Keratinocyte (primary cell): ENCODE data around the gene BTG3. TPM values are rescaled to one million over a fixed set of nuclear protein-coding genes. Genes with fewer than 3 reads are reported as not detected.

Experiments used
- DNase-seq: peaks from one replicate; pipeline ENCODE4 v3.0.0-alpha.2; 2011; ENCODE audit warnings: low read depth, missing footprints, low spot score
- FAIRE-seq: peaks from 2 replicates; lab custom pipeline; 2011; peaks lifted over from hg19 to GRCh38; lab: Jason Lieb, UNC
- H2AFZ ChIP-seq: 2 replicates; pipeline ENCODE4 v1.6.0; 2012; ENCODE audit warnings: low read length, control low read depth, inconsistent platforms; ENCODE audit not compliant: control insufficient read depth
- H3K27ac ChIP-seq: 2 replicates; pipeline ENCODE4 v1.5.1; 2011; ENCODE audit warnings: low read length; ENCODE audit not compliant: control insufficient read depth, insufficient read depth
- H3K27me3 ChIP-seq: 3 replicates; pipeline ENCODE4 v1.6.0; 2011; ENCODE audit warnings: low read length; ENCODE audit not compliant: control insufficient read depth, insufficient read depth; ENCODE audit errors: extremely low read depth
- H3K36me3 ChIP-seq, 2 experiments: 2 replicates in 1 of 2; 3 replicates in 1 of 2; pipeline ENCODE4 v1.5.1; 2011; ENCODE audit warnings: low read length in 2 of 2, mild to moderate bottlenecking in 1 of 2; ENCODE audit not compliant: control insufficient read depth in 2 of 2, insufficient read depth in 2 of 2; ENCODE audit errors: extremely low read depth in 1 of 2
- H3K4me1 ChIP-seq: 3 replicates; pipeline ENCODE4 v1.5.1; 2011; ENCODE audit warnings: low read length; ENCODE audit not compliant: control insufficient read depth, insufficient read depth; ENCODE audit errors: extremely low read depth
- H3K4me2 ChIP-seq: 3 replicates; pipeline ENCODE4 v1.6.0; 2011; ENCODE audit warnings: low read depth, low read length; ENCODE audit not compliant: control insufficient read depth, insufficient read depth; ENCODE audit errors: extremely low read depth
- H3K4me3 ChIP-seq, 3 experiments: fragments of 200-600 bp in 1 of 3; sonication (generic) in 1 of 3; 2 replicates in 2 of 3; 3 replicates in 1 of 3; pipeline ENCODE4 v1.5.1; 2011 to 2016; ENCODE audit warnings: low read length in 3 of 3, mild to moderate bottlenecking in 3 of 3, control low read depth in 2 of 3, inconsistent platforms in 1 of 3, low read depth in 1 of 3, mixed read lengths in 1 of 3, mixed run types in 1 of 3, moderate library complexity in 1 of 3; ENCODE audit not compliant: control insufficient read depth in 2 of 3, insufficient read depth in 2 of 3; ENCODE audit errors: extremely low read depth in 1 of 3
- H3K79me2 ChIP-seq: 2 replicates; pipeline ENCODE4 v1.6.0; 2012; ENCODE audit warnings: low read length; ENCODE audit not compliant: control insufficient read depth, insufficient read depth
- H3K9ac ChIP-seq: 3 replicates; pipeline ENCODE4 v1.6.0; 2011; ENCODE audit warnings: low read length; ENCODE audit not compliant: control insufficient read depth, insufficient read depth; ENCODE audit errors: extremely low read depth
- H3K9me1 ChIP-seq: 3 replicates; pipeline ENCODE4 v1.6.0; 2011; ENCODE audit warnings: low read length; ENCODE audit not compliant: control insufficient read depth, insufficient read depth; ENCODE audit errors: extremely low read depth
- H3K9me3 ChIP-seq: 2 replicates; pipeline ENCODE4 v1.5.1; 2012; ENCODE audit warnings: low read depth, low read length; ENCODE audit not compliant: control insufficient read depth
- H4K20me1 ChIP-seq: 3 replicates; pipeline ENCODE4 v1.6.0; 2011; ENCODE audit warnings: low read length; ENCODE audit not compliant: control insufficient read depth, insufficient read depth; ENCODE audit errors: extremely low read depth
- EZH2 ChIP-seq: IDR thresholded peaks from one replicate; pipeline ENCODE4 v1.6.1; 2012; ENCODE audit warnings: inconsistent platforms, mild to moderate bottlenecking, low read length, moderate library complexity
- dilution Hi-C: fragments of 300-500 bp; cut with MboI; formaldehyde crosslinking; loops from one replicate; pipeline ENCODE4 v1.7.0; 2020; ENCODE audit warnings: low sequenced_read_pairs; ENCODE audit not compliant: extremely low pct_ligation_motif_present
- polyA plus RNA-seq, 5 experiments: library from polyadenylated mRNA; depleted of rRNA in 3 of 5; stranded (reverse) in 3 of 5; stranded (forward) in 1 of 5; unstranded in 1 of 5; fragments of >200 nt; gene quantifications; 1 replicate in 1 of 5; 2 replicates in 3 of 5; 3 replicates in 1 of 5; pipeline versions ENCODE4 v1.2.1 to v1.2.3, GENCODE V29; 2011 to 2012; ENCODE audit warnings: missing spikeins in 2 of 5, low read depth in 1 of 5, low replicate concordance in 1 of 5
- TF ChIP-seq, protein P1 (sequence below), 3 experiments: IDR thresholded peaks in 1 of 3; conservative IDR thresholded peaks in 1 of 3; optimal IDR thresholded peaks in 1 of 3; 2 replicates in 2 of 3; 3 replicates in 1 of 3; pipeline versions ENCODE3 to v1.5.1; 2011; ENCODE audit warnings: low read length in 3 of 3, mild to moderate bottlenecking in 3 of 3, moderate library complexity in 2 of 3, control low read depth in 1 of 3, inconsistent platforms in 1 of 3; ENCODE audit not compliant: insufficient read depth in 2 of 3; ENCODE audit errors: extremely low read depth in 1 of 3

BTG3 gene
- polyA plus RNA-seq, 1 donor (not counting 4 experiments of a cell fraction or from before 2014, with no cell fraction given): 51.2 TPM

- Histone ChIP-seq H4K20me1 (no peaks in the 10 kb centered on the region), H3K9me3 (no peaks in the 10 kb centered on the region), H3K27ac (no peak overlapping the region), H3K27me3 (no peaks in the 10 kb centered on the region), H3K36me3 (peaks cover 11 to 38% of the 10 kb centered on the region in 2 experiments), H3K79me2 (peaks cover 40% of the 10 kb centered on the region), H3K9me1 (no peaks in the 10 kb centered on the region), H3K4me2 (no peak overlapping the region), H3K9ac (no peak overlapping the region), H2AFZ (no peak overlapping the region), H3K4me3 (no peak overlapping the region), H3K4me1 (peaks cover 10% of the 10 kb centered on the region)
- dilution Hi-C loops: no loop called here
- TF ChIP-seq, protein P1, sequence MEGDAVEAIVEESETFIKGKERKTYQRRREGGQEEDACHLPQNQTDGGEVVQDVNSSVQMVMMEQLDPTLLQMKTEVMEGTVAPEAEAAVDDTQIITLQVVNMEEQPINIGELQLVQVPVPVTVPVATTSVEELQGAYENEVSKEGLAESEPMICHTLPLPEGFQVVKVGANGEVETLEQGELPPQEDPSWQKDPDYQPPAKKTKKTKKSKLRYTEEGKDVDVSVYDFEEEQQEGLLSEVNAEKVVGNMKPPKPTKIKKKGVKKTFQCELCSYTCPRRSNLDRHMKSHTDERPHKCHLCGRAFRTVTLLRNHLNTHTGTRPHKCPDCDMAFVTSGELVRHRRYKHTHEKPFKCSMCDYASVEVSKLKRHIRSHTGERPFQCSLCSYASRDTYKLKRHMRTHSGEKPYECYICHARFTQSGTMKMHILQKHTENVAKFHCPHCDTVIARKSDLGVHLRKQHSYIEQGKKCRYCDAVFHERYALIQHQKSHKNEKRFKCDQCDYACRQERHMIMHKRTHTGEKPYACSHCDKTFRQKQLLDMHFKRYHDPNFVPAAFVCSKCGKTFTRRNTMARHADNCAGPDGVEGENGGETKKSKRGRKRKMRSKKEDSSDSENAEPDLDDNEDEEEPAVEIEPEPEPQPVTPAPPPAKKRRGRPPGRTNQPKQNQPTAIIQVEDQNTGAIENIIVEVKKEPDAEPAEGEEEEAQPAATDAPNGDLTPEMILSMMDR (optimal IDR thresholded peaks at IDR 0.05 in 1 of 3, IDR thresholded peaks at IDR 0.05 in 1 of 3, conservative IDR thresholded peaks at IDR 0.05 in 1 of 3; ENCODE audit: extremely low read depth in 1 of 3, insufficient read depth in 2 of 3, low read length in 3 of 3): no peak
- no peak for TF ChIP-seq EZH2
- DNase-seq (no peak), FAIRE-seq (no peak)
Measured at GRCh38 chr21:17602874-17603273, 9.8 kb downstream of the BTG3 start.

DNA sequence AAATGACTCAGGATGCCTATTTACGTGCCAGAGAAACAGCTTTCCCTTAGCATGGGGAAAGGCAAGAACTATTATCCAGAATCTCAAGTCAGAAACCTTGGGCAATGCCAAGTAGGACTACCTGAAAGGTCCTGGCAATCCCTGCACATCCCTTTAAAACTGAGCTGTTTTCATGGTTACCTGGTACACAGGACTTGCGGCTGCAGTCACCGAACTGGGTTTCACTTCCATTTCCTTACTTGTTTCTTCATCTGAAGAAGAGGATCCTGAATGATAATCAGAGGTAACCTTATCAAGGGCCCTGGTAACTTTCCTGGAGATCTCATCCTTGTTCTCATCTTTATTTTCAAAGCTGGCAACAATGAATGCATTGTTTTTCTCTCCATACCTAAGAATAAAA is 14.3 kb downstream of the BTG3 start:
- Histone ChIP-seq H3K9me3 (no peaks in the 10 kb centered on the region), H3K27me3 (no peaks in the 10 kb centered on the region), H3K9me1 (no peaks in the 10 kb centered on the region), H3K9ac (no peak overlapping the region), H3K36me3 (peaks cover 9 to 42% of the 10 kb centered on the region in 2 experiments), H2AFZ (no peak overlapping the region), H4K20me1 (no peaks in the 10 kb centered on the region), H3K27ac (no peak overlapping the region), H3K4me3 (no peak overlapping the region), H3K4me1 (no peaks in the 10 kb centered on the region), H3K4me2 (no peak overlapping the region), H3K79me2 (peaks cover 10% of the 10 kb centered on the region)
- FAIRE-seq (no peak), DNase-seq (no peak)
- dilution Hi-C loops: no loop called here
- TF ChIP-seq EZH2: no peak
- TF ChIP-seq, protein P1 (optimal IDR thresholded peaks at IDR 0.05 in 1 of 3, IDR thresholded peaks at IDR 0.05 in 1 of 3, conservative IDR thresholded peaks at IDR 0.05 in 1 of 3; ENCODE audit: extremely low read depth in 1 of 3, insufficient read depth in 2 of 3, low read length in 3 of 3): no peak
